ENCODE results near the gene MARCHF10.

Gene MARCHF10

GRCh38 chr17:62674363-62674739 lies 133.8 kb downstream of the MARCHF10 start:
- DNase-seq = no peak

DNA sequence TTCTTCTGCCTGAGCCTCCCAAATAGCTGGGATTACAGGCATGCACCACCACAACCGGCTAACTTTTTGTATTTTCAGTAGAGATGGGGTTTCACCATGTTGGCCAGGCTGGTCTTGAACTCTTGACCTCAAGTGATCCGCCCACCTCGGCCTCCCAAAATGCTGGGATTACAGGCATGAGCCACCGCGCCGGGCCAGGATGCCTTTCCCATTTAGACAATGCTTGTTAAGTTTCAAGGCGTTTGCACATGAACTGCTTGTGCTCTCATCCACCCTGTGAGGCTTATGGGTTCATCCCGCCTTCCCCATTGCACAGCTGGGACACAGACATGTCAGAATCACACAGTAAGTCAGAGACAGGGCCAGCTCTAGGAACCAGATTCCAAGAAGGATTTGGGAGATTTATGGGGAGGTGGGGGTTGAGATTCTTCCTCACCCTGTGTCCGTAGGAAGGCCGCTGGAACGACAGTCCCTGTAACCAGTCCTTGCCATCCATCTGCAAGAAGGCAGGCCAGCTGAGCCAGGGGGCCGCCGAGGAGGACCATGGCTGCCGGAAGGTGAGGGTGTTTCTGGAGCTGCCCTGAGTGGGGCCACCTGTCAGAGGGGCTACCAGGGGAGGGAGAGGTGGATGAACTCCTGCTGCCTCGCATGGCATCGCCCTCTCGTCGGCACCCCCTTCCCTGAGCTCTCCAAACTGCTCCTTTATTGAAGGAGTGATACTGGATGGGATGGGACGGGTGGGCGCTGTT lies 134.3 kb downstream of the MARCHF10 start:
- no peak for DNase-seq

- DNase-seq = no peak
These were observed 135.2 kb downstream of the MARCHF10 start for GRCh38 chr17:62672957-62673356.

DNA sequence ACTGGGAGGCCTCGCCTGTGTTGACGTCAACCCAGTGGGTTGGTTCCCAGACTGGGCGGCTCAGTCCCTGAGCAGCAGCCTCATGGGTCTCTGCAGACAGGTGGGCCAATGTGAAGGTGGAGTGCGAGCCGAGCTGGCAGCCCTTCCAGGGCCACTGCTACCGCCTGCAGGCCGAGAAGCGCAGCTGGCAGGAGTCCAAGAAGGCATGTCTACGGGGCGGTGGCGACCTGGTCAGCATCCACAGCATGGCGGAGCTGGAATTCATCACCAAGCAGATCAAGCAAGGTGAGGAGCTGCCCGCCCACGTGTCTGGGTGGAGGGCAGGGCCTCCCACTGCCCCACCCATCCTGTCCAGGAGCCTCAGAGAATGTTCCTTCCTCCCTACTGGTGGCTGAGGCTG lies 136.6 kb downstream of the MARCHF10 start:
- peak; percentile 68 for DNase-seq

DNA sequence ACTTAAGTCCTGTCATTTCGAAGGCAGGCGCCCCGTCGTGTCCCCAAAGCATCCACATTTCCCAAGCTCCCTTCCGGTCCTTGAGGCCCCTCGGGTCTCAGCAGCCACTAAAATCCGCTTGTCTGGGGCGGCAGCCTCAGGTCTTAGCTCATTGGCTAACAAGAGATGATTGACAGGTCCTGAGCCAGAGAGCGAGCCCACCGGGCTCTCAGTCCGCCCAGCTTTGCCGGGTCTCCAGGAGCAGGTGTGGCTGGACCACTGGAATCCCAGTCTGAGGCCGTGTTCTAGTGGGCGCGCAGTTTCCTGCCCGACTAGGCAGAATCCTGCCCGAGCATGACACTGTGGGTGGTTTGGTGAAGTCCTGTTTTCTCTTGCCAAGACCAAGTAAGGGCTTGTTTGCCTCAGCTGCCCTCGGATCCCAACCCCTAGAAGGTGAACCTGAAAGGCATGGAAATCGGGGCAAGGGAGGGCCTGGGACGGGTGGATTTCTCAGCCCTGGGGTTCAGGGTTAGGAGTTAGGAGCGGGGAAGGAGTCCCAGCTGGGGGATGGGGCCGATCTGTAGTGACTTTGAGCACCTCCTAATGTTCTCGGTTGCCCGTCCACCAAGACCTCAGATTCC lies 137.8 kb downstream of the MARCHF10 start:
- DNase-seq = peak; percentile 49

DNA sequence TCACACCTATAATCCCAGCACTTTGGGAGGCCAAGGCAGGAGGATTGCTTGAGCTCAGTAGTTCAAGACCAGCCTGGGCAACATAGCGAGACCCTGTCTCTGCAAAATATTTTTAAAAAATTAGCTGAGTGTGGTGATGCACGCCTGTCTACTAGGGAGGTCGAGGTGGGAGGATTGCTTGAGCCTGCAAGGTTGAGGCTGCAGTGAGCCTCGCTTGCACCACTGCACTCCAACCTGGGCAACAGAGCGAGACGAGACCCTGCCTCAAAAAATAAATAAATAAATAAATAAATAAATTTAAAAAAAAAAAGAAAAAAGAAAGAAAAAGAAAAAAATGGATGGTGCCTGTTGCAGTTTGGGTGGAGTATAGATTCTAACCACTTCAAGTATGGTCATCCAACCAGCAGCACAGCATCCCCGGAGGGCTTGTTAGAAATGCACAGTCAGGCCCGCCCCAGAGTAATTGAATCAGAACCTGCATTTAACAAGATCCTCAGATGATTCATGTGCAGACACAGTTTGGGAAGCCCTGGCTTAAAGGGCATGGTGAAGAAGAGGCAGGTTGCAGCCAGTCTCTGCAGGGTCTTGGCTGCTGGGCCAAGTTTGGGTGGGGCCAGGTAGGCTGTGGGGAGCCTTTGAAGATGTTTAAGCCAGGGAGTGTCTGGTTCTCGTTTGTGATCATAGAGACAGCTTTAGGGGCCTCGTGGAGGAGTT lies 139.9 kb downstream of the MARCHF10 start:
- no peak for DNase-seq

DNA sequence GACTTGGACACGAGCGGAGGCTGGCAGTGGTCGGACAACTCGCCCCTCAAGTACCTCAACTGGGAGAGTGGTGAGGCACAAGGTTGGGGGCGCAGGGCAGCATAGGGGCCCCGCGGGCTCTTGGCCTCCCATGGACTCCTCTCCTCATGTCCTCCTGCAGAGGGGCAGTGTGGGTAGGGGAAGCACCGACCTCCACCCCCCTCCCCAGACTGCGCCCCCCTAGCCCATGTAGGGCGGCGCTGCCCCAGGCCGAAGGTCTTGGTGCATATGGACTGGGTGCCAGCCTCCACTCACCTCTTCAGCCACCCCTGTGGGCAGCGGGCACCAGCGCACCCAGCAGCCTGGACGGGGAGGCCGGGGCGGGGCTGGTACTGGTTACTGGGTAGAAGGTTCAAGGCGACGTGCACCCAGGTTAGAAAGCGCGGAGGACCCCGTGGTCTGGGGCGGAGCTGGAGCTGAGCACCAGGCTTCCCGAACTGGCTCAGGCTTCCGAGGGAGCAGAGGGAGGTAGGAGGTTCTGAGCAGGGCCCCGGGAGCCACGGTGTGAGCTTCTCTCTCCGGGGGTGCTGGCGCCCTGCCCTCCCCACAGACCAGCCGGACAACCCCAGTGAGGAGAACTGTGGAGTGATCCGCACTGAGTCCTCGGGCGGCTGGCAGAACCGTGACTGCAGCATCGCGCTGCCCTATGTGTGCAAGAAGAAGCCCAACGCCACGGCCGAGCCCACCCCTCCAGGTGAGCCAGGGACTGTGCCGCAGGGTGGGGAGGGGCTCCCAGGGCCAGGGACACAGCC lies 141.1 kb downstream of the MARCHF10 start:
- DNase-seq = no peak

GRCh38 chr17:62666061-62666800 lies 141.9 kb downstream of the MARCHF10 start:
- DNase-seq = no peak

DNA sequence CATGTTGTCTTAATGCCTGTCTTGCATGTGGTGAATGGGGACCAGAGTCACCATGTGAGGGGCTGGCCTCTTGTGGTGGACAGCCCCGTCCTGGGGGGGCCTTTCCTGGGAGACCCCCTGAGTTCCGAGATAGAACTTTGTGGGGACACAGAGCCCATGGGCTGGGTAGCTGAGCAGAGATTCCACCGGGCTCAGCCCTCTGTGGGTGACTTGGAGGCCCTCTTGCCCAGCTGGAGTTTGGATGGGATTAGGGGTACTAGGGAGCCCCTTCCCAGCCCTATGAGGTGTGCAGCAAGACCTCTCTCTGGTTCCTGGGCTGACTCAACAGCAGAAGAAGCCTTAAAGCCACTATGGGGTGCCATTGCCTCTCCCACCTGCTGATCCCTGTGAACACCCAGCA lies 142.5 kb downstream of the MARCHF10 start:
- no peak for DNase-seq

- DNase-seq = no peak
These were observed 143.6 kb downstream of the MARCHF10 start for GRCh38 chr17:62664336-62665120.

- DNase-seq = no peak
These were observed 144.8 kb downstream of the MARCHF10 start for GRCh38 chr17:62663304-62663703.

- DNase-seq = no peak
These were observed 145.3 kb downstream of the MARCHF10 start for GRCh38 chr17:62662855-62663254.

DNA sequence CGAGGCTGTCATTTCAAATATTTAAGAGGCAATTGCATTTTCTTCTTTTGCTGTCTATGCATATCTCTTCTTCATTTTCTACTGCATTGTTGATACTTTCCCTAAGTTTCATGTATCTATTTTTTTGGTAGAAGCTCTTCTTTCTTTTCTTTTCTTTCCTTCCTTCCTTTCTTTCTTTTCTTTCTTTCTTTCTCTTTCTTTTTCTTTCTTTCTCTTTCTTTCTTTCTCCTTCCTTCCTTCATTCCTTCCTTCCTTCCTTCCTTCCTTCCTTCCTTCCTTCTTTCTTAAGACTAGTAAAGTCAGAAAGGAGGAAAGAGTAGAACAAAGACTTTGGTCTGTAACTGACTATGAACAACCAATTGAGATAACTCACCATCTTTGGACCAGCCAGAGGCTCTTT lies 146.8 kb downstream of the MARCHF10 start:
- no peak for DNase-seq

GRCh38 chr17:62660629-62661118 lies 147.4 kb downstream of the MARCHF10 start:
- no peak for DNase-seq

GRCh38 chr17:62658136-62658920 lies 149.8 kb downstream of the MARCHF10 start:
- no peak for DNase-seq

DNA sequence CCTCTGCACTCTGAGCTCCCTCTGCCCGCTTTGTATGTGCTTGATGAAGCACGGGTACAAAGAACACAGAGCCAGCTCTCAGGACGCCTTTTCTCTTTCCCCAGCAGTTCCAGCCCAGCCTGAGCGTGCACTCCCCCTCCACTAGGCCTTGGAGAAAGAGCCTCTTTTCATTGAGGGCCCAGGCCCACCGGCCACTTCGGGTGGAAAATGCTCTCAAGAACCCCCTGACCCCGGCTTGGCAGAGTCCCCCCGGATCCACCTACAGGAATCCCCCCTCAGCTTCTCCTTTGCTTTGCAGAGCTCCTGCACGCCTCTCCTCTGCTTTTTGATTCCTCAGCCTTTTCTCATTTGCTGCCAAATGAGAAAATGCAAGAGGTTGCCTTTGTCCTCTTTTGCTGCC lies 150.4 kb downstream of the MARCHF10 start:
- no peak for DNase-seq

DNA sequence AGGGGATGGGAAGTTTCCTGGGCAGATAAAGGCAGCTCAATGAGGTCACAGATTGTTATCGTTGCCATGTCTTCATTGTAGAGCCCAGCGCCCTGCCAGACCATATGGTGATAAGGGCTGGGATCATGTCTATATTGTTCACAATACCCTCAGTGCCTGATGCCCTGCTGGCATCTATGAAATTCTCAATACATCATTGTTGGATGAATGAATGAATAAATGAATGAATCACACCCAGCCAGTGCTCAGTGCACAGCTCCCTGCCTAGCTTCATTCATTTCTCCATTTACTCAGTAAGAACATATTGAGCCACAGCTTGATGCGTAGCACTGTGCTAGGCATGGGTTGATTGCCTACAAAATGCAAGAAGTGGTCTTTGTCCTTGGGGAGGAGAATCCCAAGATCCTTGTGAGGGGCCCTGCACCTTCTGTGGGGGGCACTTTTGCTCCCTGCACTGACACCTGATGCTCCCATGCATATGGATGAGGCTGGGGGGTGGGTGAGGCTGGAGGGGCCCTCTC lies 150.9 kb downstream of the MARCHF10 start:
- no peak for DNase-seq

DNA sequence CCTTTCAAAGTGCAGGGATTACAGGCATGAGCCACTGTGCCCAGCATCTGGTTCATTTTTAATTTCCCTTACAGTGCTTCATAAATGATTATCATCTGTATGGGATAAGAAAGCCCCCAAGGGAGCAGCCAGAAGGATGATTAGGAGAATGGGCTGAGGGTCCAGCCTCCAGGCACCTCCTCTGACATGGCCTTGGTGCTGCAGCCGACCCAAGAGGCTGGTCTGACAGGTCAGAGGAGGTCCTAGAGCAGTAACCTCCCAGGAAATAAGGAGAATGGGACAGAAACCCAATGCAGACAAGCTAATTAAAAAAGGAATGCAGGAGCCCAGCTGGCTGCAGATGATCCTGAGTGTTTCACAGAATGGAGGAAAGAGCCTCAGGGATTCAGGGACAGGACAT lies 151.7 kb downstream of the MARCHF10 start:
- DNase-seq = no peak

- DNase-seq = no peak
These were observed 152.5 kb downstream of the MARCHF10 start for GRCh38 chr17:62655656-62656055.

All from NCI-H1105 (cell line).